Activated CD4-positive, alpha-beta T cell treated with anti-CD3 and anti-CD28 coated beads, Interleukin-2, amount 50 U/mL, for 48 hours (primary cell): ENCODE measurements around the gene CARF.
"Not testable (repeated sequence)": the region's sequence is repeated elsewhere in the genome, so short reads cannot be mapped to it uniquely, and the experiment has no call there.

Experiments
- DNase-seq, 2 experiments: peaks; one replicate each; pipeline ENCODE4 v3.0.0-alpha.2; 2020

Gene CARF

GRCh38 chr2:202911512-202912341 is at the start of gene CARF, which contains the start of gene WDR12:
Gene CARF (plus strand): TSS chr2:202912275. CDS start chr2:202941903, 29,628 bp downstream.
Gene WDR12 (minus strand): TSS chr2:202911673. CDS start chr2:202911476, 197 bp downstream.
- DNase-seq: peak; percentile 88 to 92

GRCh38 chr2:202870431-202871299 is 41.4 kb upstream of the CARF start:
- DNase-seq: peak; percentile 65 to 76

- DNase-seq: peak; percentile 47 to 63
Measured at GRCh38 chr2:202871300-202872141, 40.6 kb upstream of the CARF start, which contains the start of gene ICA1L. Gene ICA1L (minus strand): TSS chr2:202871766. CDS start chr2:202829009, 42,757 bp downstream.

GRCh38 chr2:202877699-202878098 is 34.4 kb upstream of the CARF start:
- no peak for DNase-seq

- no peak for DNase-seq
Measured at GRCh38 chr2:202881570-202881969, 30.5 kb upstream of the CARF start.

- no peak for DNase-seq
Measured at GRCh38 chr2:202883987-202884675, 27.9 kb upstream of the CARF start.

GRCh38 chr2:202885190-202885589 is 26.9 kb upstream of the CARF start:
- DNase-seq: no peak

- not testable (repeated sequence) for DNase-seq
Measured at GRCh38 chr2:202905507-202905906, 6.6 kb upstream of the CARF start.

- no peak for DNase-seq
Measured at GRCh38 chr2:202908186-202908585, 3.9 kb upstream of the CARF start.

GRCh38 chr2:202909394-202910192 is 2.5 kb upstream of the CARF start:
- no peak for DNase-seq

- DNase-seq: not testable (repeated sequence)
Measured at GRCh38 chr2:202910250-202910649, 1.8 kb upstream of the CARF start.

- DNase-seq: no peak
Measured at GRCh38 chr2:202910698-202911097, 1.4 kb upstream of the CARF start.

- no peak for DNase-seq
Measured at GRCh38 chr2:202911203-202911511, 918 bp upstream of the CARF start.

GRCh38 chr2:202912342-202913201 is 497 bp downstream of the CARF start:
- DNase-seq: peak; percentile 10 to 15

- no peak for DNase-seq
Measured at GRCh38 chr2:202918860-202919259, 6.8 kb downstream of the CARF start.

- no peak for DNase-seq
Measured at GRCh38 chr2:202932425-202933138, 20.5 kb downstream of the CARF start.

- no peak for DNase-seq
Measured at GRCh38 chr2:202933139-202933510, 21.1 kb downstream of the CARF start.

- no peak for DNase-seq
Measured at GRCh38 chr2:202933958-202934357, 21.9 kb downstream of the CARF start.

GRCh38 chr2:202934456-202934855 is 22.4 kb downstream of the CARF start:
- DNase-seq: no peak

- DNase-seq: no peak
Measured at GRCh38 chr2:202938960-202939359, 26.9 kb downstream of the CARF start.
